Measurements from ENCODE around the gene RPTOR.
"Not testable (repeated sequence)": the region's sequence is repeated elsewhere in the genome, so short reads cannot be mapped to it uniquely, and the experiment has no call there.

The RPTOR gene

DNA sequence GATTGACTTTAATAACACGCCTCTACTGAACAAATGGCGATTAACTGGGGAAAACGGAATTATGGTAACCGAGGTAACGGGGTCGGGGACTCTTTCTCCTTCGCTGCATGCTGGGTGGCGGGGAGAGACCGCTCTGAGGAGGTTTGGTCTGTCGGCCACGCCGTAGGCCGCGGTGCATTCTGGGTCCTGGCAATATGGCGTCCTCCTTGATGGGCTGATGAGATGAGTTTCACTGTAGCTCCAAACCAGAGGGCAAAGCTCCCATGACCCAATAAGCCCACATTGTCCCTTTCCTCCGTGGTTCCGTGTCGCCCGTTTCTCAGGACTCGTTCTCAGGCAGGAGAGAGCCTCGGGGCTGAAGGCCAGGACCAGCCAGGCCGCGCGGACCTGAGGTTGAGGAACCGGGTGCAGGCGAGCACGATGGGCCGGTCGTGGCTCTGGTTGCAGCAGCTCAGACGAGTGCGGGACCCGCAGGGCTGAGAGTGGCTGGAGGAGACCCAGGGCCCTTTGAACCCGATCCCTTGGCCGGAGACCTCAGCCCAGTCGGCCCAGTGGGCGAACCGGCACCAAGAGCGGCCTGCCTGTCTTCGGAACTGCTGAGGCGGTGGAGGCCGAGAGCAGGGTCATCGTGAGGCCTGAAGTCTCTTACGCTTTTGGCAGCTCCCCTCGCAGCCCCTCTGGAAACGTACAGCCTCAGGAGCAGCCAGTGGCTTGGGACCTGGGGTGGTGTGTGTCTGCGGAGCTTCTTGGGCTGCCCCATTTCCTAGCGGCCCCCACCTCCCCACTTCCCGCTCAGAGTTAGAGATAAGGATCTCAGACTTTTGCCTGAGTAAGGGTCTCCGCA, at the start of gene RPTOR:
TSS of gene RPTOR (plus strand) at position 184 of the 844 bp plus-strand sequence. CDS start 792 bp downstream, outside the sequence.
- peak; percentile 92 for DNase-seq (ENCODE audit: low read depth)

GRCh38 chr17:80497726-80498241, 46.9 kb upstream of the RPTOR start:
- DNase-seq (ENCODE audit: low read depth) = no peak

GRCh38 chr17:80498242-80498919, 46.3 kb upstream of the RPTOR start:
- no peak for DNase-seq (ENCODE audit: low read depth)

GRCh38 chr17:80498920-80499410, 45.7 kb upstream of the RPTOR start:
- no peak for DNase-seq (ENCODE audit: low read depth)

GRCh38 chr17:80499560-80499959, 45.1 kb upstream of the RPTOR start:
- DNase-seq (ENCODE audit: low read depth) = no peak

DNA sequence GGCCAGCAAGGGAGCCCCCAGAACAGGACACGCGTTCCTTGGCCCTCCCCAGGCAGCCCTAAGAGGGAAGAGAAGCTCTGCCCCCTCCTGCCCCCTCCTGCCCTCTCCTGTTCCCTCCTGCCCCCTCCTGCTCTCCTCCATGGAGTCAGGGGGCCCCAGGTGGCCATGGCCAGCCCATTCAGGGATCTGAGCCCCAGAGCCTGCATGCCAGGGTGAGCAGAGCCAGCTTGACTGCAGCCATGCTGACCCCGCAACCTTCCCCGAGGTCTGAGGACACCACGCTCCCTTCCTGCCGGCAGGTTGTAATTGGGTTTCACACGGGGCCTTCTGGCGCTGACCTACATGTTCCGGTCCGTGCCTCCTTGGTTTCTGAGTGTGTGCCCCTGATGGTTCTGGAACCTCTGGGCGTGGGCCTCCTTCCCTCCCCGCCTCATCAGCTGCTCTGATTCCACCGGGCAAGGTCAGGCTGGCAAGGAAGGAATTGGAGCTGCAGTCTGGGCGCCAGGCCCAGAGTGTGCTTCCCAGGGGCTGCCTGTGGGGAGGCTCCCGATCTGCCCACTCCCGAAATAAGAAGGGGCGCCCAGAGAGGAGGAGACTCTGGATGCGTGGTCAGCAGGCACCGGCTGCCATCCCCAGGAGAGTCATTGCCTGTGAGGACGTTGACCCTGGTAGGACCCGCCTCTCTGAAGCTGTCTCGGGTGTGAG, 44.5 kb upstream of the RPTOR start:
- no peak for DNase-seq (ENCODE audit: low read depth)

- no peak for DNase-seq (ENCODE audit: low read depth)
Measured at GRCh38 chr17:80501741-80502577, 42.7 kb upstream of the RPTOR start.

- DNase-seq (ENCODE audit: low read depth) = no peak
Measured at GRCh38 chr17:80502578-80502877, 42.1 kb upstream of the RPTOR start.

- no peak for DNase-seq (ENCODE audit: low read depth)
Measured at GRCh38 chr17:80503031-80503430, 41.6 kb upstream of the RPTOR start.

DNA sequence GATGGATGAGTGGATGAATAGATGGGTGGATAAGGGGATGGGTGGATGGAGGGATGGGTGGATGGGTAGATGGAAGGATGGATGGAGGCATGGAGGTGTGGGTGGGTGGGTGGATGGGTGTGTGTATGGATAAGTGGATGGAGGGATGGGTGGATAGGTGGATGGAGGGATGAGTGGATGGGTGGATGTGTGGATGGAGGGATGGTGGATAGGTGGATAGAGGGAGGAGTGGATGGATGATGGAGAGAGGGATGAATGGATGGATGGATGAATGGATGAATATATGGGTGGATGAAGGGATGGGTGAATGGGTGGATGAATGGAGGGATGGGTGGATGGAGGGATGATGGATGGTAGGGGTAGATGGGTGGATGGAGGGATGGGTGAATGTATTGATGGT, 40.7 kb upstream of the RPTOR start:
- no peak for DNase-seq (ENCODE audit: low read depth)

DNA sequence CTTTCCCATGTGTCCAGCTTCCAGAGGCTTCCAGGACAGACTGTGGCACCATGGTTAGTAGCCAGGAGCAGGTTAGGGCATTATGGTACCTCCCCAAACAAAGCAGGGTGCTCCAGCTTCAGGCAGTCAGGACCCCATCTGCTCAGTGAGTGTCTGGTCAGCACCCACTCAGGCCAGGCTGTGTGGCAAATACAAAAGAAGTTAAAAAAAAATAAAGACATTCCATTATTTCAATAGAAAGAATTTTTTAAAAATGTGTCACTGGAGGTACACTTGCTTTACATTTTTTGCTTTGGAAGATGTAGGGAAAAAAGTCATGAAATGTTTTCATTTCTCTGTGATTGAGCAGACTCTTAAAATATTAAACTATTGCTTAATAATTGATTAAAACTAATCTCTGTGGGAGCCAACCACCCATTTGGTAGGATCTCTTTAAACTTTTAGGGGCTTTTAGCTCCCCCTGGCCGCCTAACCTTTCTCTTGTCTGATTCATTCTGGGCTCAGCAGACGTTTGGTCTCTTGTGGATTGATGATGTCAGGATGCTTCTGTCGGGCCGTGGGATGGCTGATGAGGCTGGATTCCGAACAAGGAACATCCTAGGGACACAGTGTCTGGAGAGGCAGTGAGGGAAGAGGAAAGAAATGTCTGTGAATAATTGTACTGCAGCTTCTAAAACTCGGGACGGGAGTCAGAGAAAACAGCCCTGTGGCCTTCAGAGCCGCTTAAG, 39.8 kb upstream of the RPTOR start:
- DNase-seq (ENCODE audit: low read depth) = peak; percentile 49

DNA sequence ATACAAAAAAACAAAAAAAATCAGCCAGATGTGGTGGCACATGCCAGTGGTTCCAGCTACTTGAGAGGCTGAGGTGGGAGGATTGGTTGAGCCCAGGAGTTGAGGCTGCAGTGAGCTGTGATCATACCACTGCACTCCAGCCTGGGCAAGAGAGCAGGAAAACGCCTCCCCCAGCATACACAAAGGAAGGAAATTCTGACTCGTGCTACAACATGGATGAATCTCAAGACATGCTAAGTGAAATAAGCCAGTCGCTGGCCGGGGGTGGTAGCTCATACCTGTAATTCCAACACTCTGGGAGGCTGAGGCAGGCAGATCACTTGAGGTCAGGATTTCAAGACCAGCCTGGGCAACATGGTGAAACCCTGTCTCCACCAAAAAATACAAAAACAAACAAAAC, 37.5 kb upstream of the RPTOR start:
- DNase-seq (ENCODE audit: low read depth) = not testable (repeated sequence)

DNA sequence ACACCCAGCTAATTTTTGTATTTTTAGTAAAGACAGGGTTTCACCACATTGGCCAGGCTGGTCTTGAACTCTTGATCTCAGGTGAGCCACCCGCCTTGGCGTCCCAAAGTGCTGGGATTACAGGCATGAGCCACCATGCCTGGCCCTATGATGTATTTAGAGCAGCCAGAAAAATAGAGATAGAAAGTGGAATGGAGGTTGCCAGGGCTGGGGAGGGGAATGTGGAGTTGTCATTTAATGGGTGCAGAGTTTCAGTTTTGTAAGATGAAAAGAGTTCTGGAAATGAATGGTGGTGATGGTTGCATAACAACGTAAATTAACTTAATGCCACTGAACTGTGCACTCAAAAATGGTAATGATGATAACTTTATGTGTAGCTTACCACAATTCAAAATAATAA, 36.7 kb upstream of the RPTOR start:
- DNase-seq (ENCODE audit: low read depth) = no peak

- DNase-seq (ENCODE audit: low read depth) = no peak
Measured at GRCh38 chr17:80509311-80509710, 35.3 kb upstream of the RPTOR start.

DNA sequence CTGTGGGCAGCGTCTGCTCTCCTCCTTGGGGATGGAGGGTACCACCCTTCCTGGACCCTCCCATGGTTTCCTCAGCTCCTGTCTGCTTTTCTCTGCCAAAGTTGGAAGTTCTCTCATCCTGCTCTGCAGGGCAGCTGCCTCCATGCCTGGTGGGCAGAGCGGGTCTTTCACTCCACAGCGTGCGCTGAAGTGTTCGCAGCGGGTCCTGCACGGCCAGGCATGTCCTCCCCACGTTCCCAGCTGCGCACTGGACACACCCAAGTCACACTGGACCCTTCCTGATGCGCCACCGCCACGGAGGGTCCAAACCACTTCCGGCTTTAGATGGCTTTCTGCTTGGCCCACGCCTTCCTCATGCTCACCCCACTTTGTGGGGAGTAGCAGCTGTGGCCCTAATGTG, 34.5 kb upstream of the RPTOR start:
- no peak for DNase-seq (ENCODE audit: low read depth)

GRCh38 chr17:80510772-80511171, 33.9 kb upstream of the RPTOR start:
- DNase-seq (ENCODE audit: low read depth) = no peak

DNA sequence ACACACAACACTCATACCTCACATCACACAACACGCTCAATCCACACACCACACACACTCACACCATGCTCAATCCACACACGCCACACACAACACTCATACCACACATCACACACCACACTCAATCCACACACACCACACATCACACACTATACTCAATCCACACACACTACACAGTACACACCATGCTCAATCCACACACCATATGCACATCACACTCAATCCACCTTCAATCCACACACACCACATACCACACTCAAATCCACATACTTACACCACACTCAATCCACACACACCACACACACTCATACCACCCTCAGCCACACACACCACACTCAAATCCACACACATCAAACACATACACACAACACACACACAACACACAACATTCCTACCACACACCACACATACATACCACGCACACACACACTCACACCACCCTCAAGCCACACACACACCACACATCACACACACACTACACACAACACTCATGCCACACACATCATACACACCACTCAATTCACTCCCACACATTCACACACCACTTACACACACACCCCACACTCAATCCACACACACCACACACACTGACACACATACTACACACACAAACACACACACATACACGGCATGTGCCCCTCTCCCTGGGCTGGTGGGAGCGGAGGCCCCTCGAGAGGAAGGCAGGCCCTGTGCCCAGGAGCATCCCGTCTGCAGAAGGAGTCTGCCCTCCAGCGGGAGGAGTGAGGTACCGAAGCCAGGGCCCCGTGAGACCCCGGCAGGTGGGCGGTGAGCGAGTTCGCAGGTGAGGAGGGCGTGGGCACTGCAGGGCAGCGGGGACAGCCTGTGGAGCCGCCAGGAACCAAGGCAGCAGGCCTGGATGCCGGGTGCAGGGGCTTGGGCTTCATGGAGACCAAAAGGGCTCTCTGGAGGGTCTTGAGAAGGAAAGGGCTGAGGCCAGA, 33.1 kb upstream of the RPTOR start:
- no peak for DNase-seq (ENCODE audit: low read depth)

DNA sequence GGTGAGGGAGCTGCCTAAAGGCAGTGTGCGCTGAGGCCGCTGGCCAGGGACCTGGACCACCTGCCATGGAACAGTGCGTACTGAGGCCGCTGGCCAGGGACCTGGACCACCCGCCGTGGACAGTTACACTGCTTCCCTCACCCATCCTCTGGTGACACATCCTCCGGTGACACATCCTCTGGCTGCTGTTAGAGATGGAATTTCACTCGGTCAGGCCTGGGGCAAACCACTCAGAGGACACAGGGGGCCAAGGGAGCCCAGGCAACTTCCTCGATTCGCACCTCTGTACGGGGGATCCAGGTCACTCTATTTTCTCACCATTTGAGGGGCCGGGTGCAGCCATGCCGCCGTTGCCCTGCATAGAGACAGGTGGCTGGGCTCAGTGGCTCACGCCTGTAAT, 32.4 kb upstream of the RPTOR start:
- peak; percentile 38 for DNase-seq (ENCODE audit: low read depth)

DNA sequence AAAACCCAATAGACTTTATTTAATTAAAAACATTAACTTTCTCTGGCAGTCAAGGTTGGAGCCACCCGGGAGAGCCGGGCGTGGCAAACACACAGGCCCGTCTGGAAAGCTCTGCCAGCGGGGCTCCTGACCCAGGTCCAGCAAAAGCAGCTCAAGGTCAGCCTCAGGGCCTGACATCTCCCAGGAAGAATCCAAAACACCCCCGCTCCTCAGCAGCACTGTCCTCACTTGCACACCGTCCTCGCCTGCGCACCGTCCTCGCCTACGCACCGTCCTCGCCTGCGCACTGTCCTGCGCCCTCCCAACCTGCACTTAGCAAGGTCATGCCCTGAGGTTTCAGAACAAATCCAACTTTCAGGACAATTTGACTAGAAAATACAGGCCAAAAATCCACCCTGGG, 31.4 kb upstream of the RPTOR start:
- DNase-seq (ENCODE audit: low read depth) = no peak

DNA sequence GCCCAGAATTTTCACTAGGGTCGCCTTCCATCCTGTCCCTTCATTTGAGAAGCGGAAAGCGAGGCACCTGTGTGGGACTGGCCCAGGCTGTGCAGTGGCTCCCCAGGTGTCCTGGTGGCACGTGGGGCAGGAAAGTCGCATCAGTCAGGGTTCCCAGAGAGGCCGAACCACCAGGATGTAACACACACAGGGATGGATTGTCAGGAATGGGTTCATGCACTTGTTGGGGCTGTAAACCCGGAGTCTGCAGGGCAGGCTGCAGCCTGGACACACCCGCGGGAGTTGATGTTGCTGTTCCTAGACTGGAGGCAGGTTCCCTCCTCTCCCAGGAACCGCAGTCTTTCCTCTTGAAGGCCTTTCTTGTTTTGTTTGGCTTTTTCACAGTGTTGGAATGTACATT, 30.7 kb upstream of the RPTOR start:
- DNase-seq (ENCODE audit: low read depth) = peak; percentile 75

Data from iris pigment epithelial cell (primary cell).